Loucy (cell line): ENCODE results near the gene TXNDC11.

Source experiments
- H2AFZ ChIP-seq: fragments of 200-600 bp; sonication (generic); 2 replicates; pipeline ENCODE4 v1.6.0; 2016; ENCODE audit warnings: antibody characterized with exemption, mild to moderate bottlenecking, low read length, moderate library complexity
- H3F3A ChIP-seq: fragments of 200-600 bp; 2 replicates; pipeline ENCODE4 v1.6.0; 2016; ENCODE audit warnings: antibody characterized with exemption, low read depth, mild to moderate bottlenecking
- H3K27me3 ChIP-seq: fragments of 200-600 bp; sonication (generic); 2 replicates; pipeline ENCODE4 v1.6.1; 2014; ENCODE audit warnings: low read length, mild to moderate bottlenecking; ENCODE audit not compliant: insufficient read depth, poor library complexity, severe bottlenecking
- H3K36me3 ChIP-seq: fragments of 200-600 bp; sonication (generic); 2 replicates; pipeline ENCODE4 v1.6.1; 2016; ENCODE audit warnings: low read length; ENCODE audit not compliant: insufficient read depth
- H3K4me1 ChIP-seq: fragments of 200-600 bp; sonication (generic); 2 replicates; pipeline ENCODE4 v1.5.1; 2014; ENCODE audit warnings: low read length, mild to moderate bottlenecking; ENCODE audit not compliant: insufficient read depth, poor library complexity, severe bottlenecking
- H3K4me2 ChIP-seq: fragments of 200-600 bp; sonication (generic); 2 replicates; pipeline ENCODE4 v1.6.0; 2014; ENCODE audit warnings: antibody characterized with exemption, low read length, low read depth, mild to moderate bottlenecking; ENCODE audit not compliant: poor library complexity, severe bottlenecking
- H3K4me3 ChIP-seq: fragments of 200-600 bp; sonication (generic); 2 replicates; pipeline ENCODE4 v1.5.1; 2014; ENCODE audit warnings: low read length, mild to moderate bottlenecking, mixed read lengths; ENCODE audit not compliant: poor library complexity, severe bottlenecking
- H3K79me2 ChIP-seq: fragments of 200-600 bp; sonication (generic); 2 replicates; pipeline ENCODE4 v1.6.1; 2014; ENCODE audit warnings: low read length; ENCODE audit not compliant: insufficient read depth
- H3K9ac ChIP-seq: fragments of 200-600 bp; sonication (generic); 2 replicates; pipeline ENCODE4 v1.6.0; 2014; ENCODE audit warnings: mild to moderate bottlenecking, low read depth, low read length, moderate library complexity; ENCODE audit not compliant: poor library complexity, severe bottlenecking
- H3K9me2 ChIP-seq: fragments of 200-600 bp; sonication (generic); replicated peaks from 2 replicates; pipeline ENCODE4 v1.6.1; 2016; ENCODE audit warnings: low read depth, low read length, mixed read lengths
- H3K9me3 ChIP-seq: fragments of 200-600 bp; sonication (generic); 2 replicates; pipeline ENCODE4 v1.6.1; 2014; ENCODE audit warnings: mild to moderate bottlenecking, antibody characterized with exemption, low read length, low read depth; ENCODE audit not compliant: insufficient read depth
- H4K20me1 ChIP-seq: fragments of 200-600 bp; sonication (generic); 2 replicates; pipeline ENCODE4 v1.6.0; 2014; ENCODE audit warnings: antibody characterized with exemption, low read length, mild to moderate bottlenecking; ENCODE audit not compliant: insufficient read depth, poor library complexity, severe bottlenecking
- CTCF ChIP-seq: fragments of 200-600 bp; sonication (generic); conservative IDR thresholded peaks from 2 replicates; pipeline ENCODE4 v1.5.1; 2014; ENCODE audit warnings: mild to moderate bottlenecking, antibody characterized with exemption, low read length
- EZH2phosphoT487 ChIP-seq: fragments of 200-600 bp; IDR thresholded peaks from 2 replicates; pipeline ENCODE4 v1.6.1; 2018; ENCODE audit warnings: antibody characterized with exemption, mild to moderate bottlenecking, moderate library complexity, borderline replicate concordance

Gene TXNDC11

DNA sequence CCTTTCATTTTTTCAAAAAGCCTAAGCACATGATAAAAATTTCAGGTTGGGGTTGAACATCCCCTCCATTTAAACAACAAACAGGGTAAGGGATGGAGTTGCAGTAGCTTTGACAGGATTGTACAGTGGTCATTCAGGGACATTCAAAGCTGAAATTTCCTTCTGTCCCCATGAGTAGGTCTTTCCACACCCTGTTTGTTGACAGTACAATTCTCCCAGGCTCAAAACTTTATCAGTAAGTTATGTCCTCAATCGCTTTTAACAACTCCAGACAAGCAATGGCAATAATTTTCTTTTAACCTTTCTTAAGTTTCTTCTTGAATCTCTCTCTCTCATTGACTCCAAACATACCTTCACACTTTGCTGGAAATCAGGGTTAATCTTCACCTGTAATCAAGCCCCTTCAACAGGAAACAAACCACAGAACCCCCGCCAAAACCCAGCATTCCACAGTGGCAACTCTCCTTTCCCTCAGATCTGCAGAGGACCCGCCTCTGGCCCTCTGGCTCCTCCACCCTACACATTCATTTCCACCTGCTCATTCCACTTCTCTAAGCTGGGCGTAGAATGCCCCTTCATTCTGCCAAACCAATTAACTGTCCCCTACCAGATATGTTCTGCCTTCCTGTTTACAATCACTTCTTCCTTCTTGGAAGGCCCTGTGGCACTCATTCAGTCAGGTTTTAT is 20.7 kb downstream of the TXNDC11 start:
- no peak overlapping the region for H3K9ac ChIP-seq
- no peaks in the 10 kb centered on the region for H3F3A ChIP-seq
- no peak overlapping the region for H3K4me3 ChIP-seq
- H3K4me2 ChIP-seq: no peak overlapping the region
- H3K4me1 ChIP-seq: peaks cover 5% of the 10 kb centered on the region
- no peaks in the 10 kb centered on the region for H3K9me2 ChIP-seq
- no peak overlapping the region for H2AFZ ChIP-seq
- H3K27me3 ChIP-seq: no peaks in the 10 kb centered on the region
- H3K9me3 ChIP-seq: no peaks in the 10 kb centered on the region
- H3K36me3 ChIP-seq: peaks cover 11% of the 10 kb centered on the region; the same call in 1 of the 2 replicates
- TF ChIP-seq CTCF (no peak), EZH2phosphoT487 (no peak)
- H3K79me2 ChIP-seq: no peaks in the 10 kb centered on the region
- H4K20me1 ChIP-seq: no peaks in the 10 kb centered on the region

DNA sequence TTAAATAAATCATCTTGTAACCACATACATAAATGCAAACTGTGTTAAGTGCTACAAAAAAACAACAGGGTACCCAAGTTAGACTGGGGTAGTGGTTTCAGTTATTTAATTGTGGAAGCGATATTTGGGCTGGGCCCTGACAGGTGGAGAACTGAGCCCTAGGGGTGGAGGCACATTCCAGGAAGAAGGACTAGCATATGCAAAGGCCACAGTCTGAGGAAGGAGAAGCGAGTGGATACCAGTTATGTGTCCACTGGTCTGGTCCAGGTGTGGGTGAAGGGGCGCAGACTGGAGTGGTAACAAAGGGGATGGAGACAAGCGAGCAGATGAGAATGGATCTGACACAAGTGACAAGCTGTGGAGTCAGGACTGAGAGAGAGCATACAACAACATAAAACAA is 22.9 kb downstream of the TXNDC11 start:
- H3K4me2 ChIP-seq: no peak overlapping the region
- no peak overlapping the region for H2AFZ ChIP-seq
- H3K4me1 ChIP-seq: peaks cover 9% of the 10 kb centered on the region
- TF ChIP-seq CTCF (no peak), EZH2phosphoT487 (no peak)
- H3K79me2 ChIP-seq: no peaks in the 10 kb centered on the region
- H3K9me3 ChIP-seq: no peaks in the 10 kb centered on the region
- H3K36me3 ChIP-seq: peaks cover 8% of the 10 kb centered on the region; the same call in 1 of the 2 replicates
- no peaks in the 10 kb centered on the region for H3K27me3 ChIP-seq
- H4K20me1 ChIP-seq: no peaks in the 10 kb centered on the region
- H3K9me2 ChIP-seq: no peaks in the 10 kb centered on the region
- H3F3A ChIP-seq: no peaks in the 10 kb centered on the region
- no peak overlapping the region for H3K4me3 ChIP-seq
- no peak overlapping the region for H3K9ac ChIP-seq

DNA sequence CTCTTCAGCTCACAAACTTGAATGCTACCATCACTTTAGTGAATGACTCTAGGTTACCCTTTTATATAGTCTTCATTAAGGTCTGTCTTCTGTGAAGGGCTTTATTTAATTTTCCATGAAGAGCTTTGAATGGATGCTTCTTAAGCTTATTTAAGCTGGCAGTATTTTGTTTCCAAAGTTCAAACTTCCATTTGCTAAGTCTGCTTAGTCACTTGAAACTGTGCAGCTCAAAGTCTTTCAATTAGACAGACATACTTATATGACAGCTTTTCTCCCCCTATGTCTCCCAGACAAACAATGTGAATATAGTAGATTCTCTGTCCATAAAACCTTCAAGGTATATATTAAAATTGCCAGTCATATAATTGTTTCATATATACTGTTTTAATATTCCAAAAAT is 23.5 kb downstream of the TXNDC11 start:
- Histone ChIP-seq H3K36me3 (peaks cover 8% of the 10 kb centered on the region; the same call in 1 of the 2 replicates), H3K4me2 (no peak overlapping the region), H3K9me2 (no peaks in the 10 kb centered on the region), H3K9ac (no peak overlapping the region), H3K27me3 (no peaks in the 10 kb centered on the region), H3K79me2 (no peaks in the 10 kb centered on the region), H4K20me1 (no peaks in the 10 kb centered on the region), H3K4me3 (no peak overlapping the region), H3K9me3 (no peaks in the 10 kb centered on the region), H3K4me1 (peaks cover 9% of the 10 kb centered on the region), H3F3A (no peaks in the 10 kb centered on the region), H2AFZ (no peak overlapping the region)
- TF ChIP-seq EZH2phosphoT487 (no peak), CTCF (no peak)
